GM15510 (cell line): ENCODE results near the gene THOC3.

ENCODE experiments used
- POLR2A ChIP-seq: IDR thresholded peaks from 3 replicates; pipeline ENCODE4 v1.6.1; 2011; ENCODE audit warnings: borderline replicate concordance; ENCODE audit not compliant: insufficient read length; ENCODE audit errors: extremely low read depth

Gene THOC3

GRCh38 chr5:175967471-175968372, at the start of gene THOC3:
Gene THOC3 (minus strand): TSS chr5:175968315. CDS start chr5:175968208, 107 bp downstream.
- TF ChIP-seq POLR2A, result peak; percentile 65

- TF ChIP-seq POLR2A, result no peak
These were observed 45.8 kb downstream of the THOC3 start for GRCh38 chr5:175922192-175922885.

- TF ChIP-seq POLR2A, result no peak
These were observed 46.9 kb downstream of the THOC3 start for GRCh38 chr5:175921061-175921730.

GRCh38 chr5:175920231-175920811, 47.8 kb downstream of the THOC3 start:
- TF ChIP-seq POLR2A, result no peak
